Ishikawa (cell line): Measurements from ENCODE around the gene STX1B.

Experiments
- CEBPB ChIP-seq: IDR thresholded peaks from 2 replicates; pipeline ENCODE4 v1.6.1; 2012
- CREB1 ChIP-seq: IDR thresholded peaks from 2 replicates; pipeline ENCODE4 v1.6.1; 2012; ENCODE audit warnings: low read depth
- EP300 ChIP-seq: IDR thresholded peaks from 2 replicates; pipeline ENCODE4 v1.6.1; 2012; ENCODE audit warnings: borderline replicate concordance
- FOXM1 ChIP-seq: IDR thresholded peaks from 2 replicates; pipeline ENCODE4 v1.6.1; 2012; ENCODE audit warnings: low read depth, borderline replicate concordance
- MAX ChIP-seq: IDR thresholded peaks from 2 replicates; pipeline ENCODE4 v1.6.1; 2012
- NFIC ChIP-seq: IDR thresholded peaks from 2 replicates; pipeline ENCODE4 v1.6.1; 2012
- RAD21 ChIP-seq: IDR thresholded peaks from 2 replicates; pipeline ENCODE4 v1.6.1; 2012; ENCODE audit warnings: low read depth
- REST ChIP-seq: IDR thresholded peaks from 2 replicates; pipeline ENCODE4 v1.6.1; 2012; ENCODE audit warnings: low read depth, mild to moderate bottlenecking
- TAF1 ChIP-seq: IDR thresholded peaks from 2 replicates; pipeline ENCODE4 v1.6.1; 2012; ENCODE audit warnings: low read depth, mild to moderate bottlenecking
- TCF12 ChIP-seq: IDR thresholded peaks from 2 replicates; pipeline ENCODE4 v1.6.1; 2012; ENCODE audit warnings: low read depth
- YY1 ChIP-seq: IDR thresholded peaks from 2 replicates; pipeline ENCODE4 v1.6.1; 2012; ENCODE audit warnings: low read depth
- ZBTB7A ChIP-seq: IDR thresholded peaks from 2 replicates; pipeline ENCODE4 v1.6.1; 2012; ENCODE audit warnings: low read depth

GRCh38 chr16:30949650-30950515 is 60.6 kb downstream of the STX1B start:
- TF ChIP-seq RAD21: no peak
- no peak for TF ChIP-seq TAF1
- TF ChIP-seq MAX: 0 out of 2 replicates have a peak, but pooled peaks have one; percentile 17
- no peak for TF ChIP-seq CREB1
- TF ChIP-seq YY1: no peak
- no peak for TF ChIP-seq REST
- TF ChIP-seq EP300: 0 out of 2 replicates have a peak, but pooled peaks have one; percentile 18
- TF ChIP-seq TCF12: no peak; the same call in 1 of the 2 replicates
- TF ChIP-seq CEBPB: no peak; the same call in 1 of the 2 replicates
- no peak for TF ChIP-seq ZBTB7A
- TF ChIP-seq NFIC: no peak
- no peak for TF ChIP-seq FOXM1
